ENCODE results near the gene C2CD4C. TPM values are rescaled to one million over a fixed set of nuclear protein-coding genes. Genes with fewer than 3 reads are reported as not detected.
"Not testable (repeated sequence)": the region's sequence is repeated elsewhere in the genome, so short reads cannot be mapped to it uniquely, and the experiment has no call there.

C2CD4C gene
- total RNA-seq, 2 experiments from 2014 or later: 0.10 to 0.12 TPM

GRCh38 chr19:435056-435706, 26.2 kb upstream of the C2CD4C start:
- DNase-seq: no peak
- peaks cover 2% of the 10 kb centered on the region for H3K27me3 Mint-ChIP-seq (ENCODE audit: low read depth)
- CTCF ChIA-PET: no interaction called here
- H3K4me3 Mint-ChIP-seq: no peak overlapping the region
- H3K9me3 Mint-ChIP-seq: peaks cover 3% of the 10 kb centered on the region
- no peaks in the 10 kb centered on the region for H3K36me3 Mint-ChIP-seq (ENCODE audit: low read depth)
- no peak overlapping the region for H3K27ac Mint-ChIP-seq
- H3K4me1 Mint-ChIP-seq (ENCODE audit: low read depth): no peaks in the 10 kb centered on the region
- intact Hi-C loops (cut with micrococcal nuclease): no loop called here

- H3K27ac Mint-ChIP-seq: no peak overlapping the region
- intact Hi-C loops (cut with micrococcal nuclease): no loop called here
- H3K4me3 Mint-ChIP-seq: no peak overlapping the region
- CTCF ChIA-PET: no interaction called here
- no peaks in the 10 kb centered on the region for H3K4me1 Mint-ChIP-seq (ENCODE audit: low read depth)
- DNase-seq: no peak
- H3K27me3 Mint-ChIP-seq (ENCODE audit: low read depth): no peaks in the 10 kb centered on the region
- H3K9me3 Mint-ChIP-seq: peaks cover 3% of the 10 kb centered on the region
- H3K36me3 Mint-ChIP-seq (ENCODE audit: low read depth): no peaks in the 10 kb centered on the region
Observed at GRCh38 chr19:434152-434960, 25.4 kb upstream of the C2CD4C start.

GRCh38 chr19:430701-431100, 21.8 kb upstream of the C2CD4C start:
- H3K27ac Mint-ChIP-seq: no peak overlapping the region
- no peak for DNase-seq
- no peaks in the 10 kb centered on the region for H3K4me1 Mint-ChIP-seq (ENCODE audit: low read depth)
- no peaks in the 10 kb centered on the region for H3K36me3 Mint-ChIP-seq (ENCODE audit: low read depth)
- intact Hi-C loops (cut with micrococcal nuclease): no loop called here
- no peak overlapping the region for H3K4me3 Mint-ChIP-seq
- H3K27me3 Mint-ChIP-seq (ENCODE audit: low read depth): no peaks in the 10 kb centered on the region
- peaks cover 3% of the 10 kb centered on the region for H3K9me3 Mint-ChIP-seq
- CTCF ChIA-PET: no interaction called here

GRCh38 chr19:428149-428548, 19.2 kb upstream of the C2CD4C start:
- intact Hi-C loops (cut with micrococcal nuclease): no loop called here
- Mint-ChIP-seq H3K4me1 (ENCODE audit: low read depth) (no peaks in the 10 kb centered on the region), H3K36me3 (ENCODE audit: low read depth) (no peaks in the 10 kb centered on the region), H3K9me3 (peaks cover 3% of the 10 kb centered on the region), H3K27me3 (ENCODE audit: low read depth) (no peaks in the 10 kb centered on the region), H3K4me3 (no peak overlapping the region), H3K27ac (no peak overlapping the region)
- DNase-seq: no peak
- CTCF ChIA-PET: no interaction called here

GRCh38 chr19:427675-428074, 18.7 kb upstream of the C2CD4C start:
- H3K9me3 Mint-ChIP-seq; H3K4me3 Mint-ChIP-seq; intact Hi-C loops (cut with micrococcal nuclease); H3K27me3 Mint-ChIP-seq (ENCODE audit: low read depth); CTCF ChIA-PET; H3K27ac Mint-ChIP-seq; DNase-seq; H3K4me1 Mint-ChIP-seq (ENCODE audit: low read depth); H3K36me3 Mint-ChIP-seq (ENCODE audit: low read depth): not testable (repeated sequence)

GRCh38 chr19:426725-427445, 17.9 kb upstream of the C2CD4C start:
- Mint-ChIP-seq H3K4me1 (ENCODE audit: low read depth) (no peaks in the 10 kb centered on the region), H3K27ac (no peak overlapping the region), H3K9me3 (peaks cover 3% of the 10 kb centered on the region), H3K36me3 (ENCODE audit: low read depth) (no peaks in the 10 kb centered on the region), H3K27me3 (ENCODE audit: low read depth) (no peaks in the 10 kb centered on the region), H3K4me3 (no peak overlapping the region)
- intact Hi-C loops (cut with micrococcal nuclease): no loop called here
- CTCF ChIA-PET: no interaction called here
- no peak for DNase-seq

- CTCF ChIA-PET: no interaction called here
- no peaks in the 10 kb centered on the region for H3K27me3 Mint-ChIP-seq (ENCODE audit: low read depth)
- H3K27ac Mint-ChIP-seq: no peak overlapping the region
- H3K36me3 Mint-ChIP-seq (ENCODE audit: low read depth): no peaks in the 10 kb centered on the region
- H3K9me3 Mint-ChIP-seq: no peaks in the 10 kb centered on the region
- intact Hi-C loops (cut with micrococcal nuclease): no loop called here
- H3K4me3 Mint-ChIP-seq: no peak overlapping the region
- DNase-seq: no peak
- no peaks in the 10 kb centered on the region for H3K4me1 Mint-ChIP-seq (ENCODE audit: low read depth)
Observed at GRCh38 chr19:425056-425455, 16.1 kb upstream of the C2CD4C start.

GRCh38 chr19:424546-424945, 15.6 kb upstream of the C2CD4C start:
- no peaks in the 10 kb centered on the region for H3K27me3 Mint-ChIP-seq (ENCODE audit: low read depth)
- DNase-seq: no peak
- H3K27ac Mint-ChIP-seq: no peak overlapping the region
- intact Hi-C loops (cut with micrococcal nuclease): no loop called here
- no peaks in the 10 kb centered on the region for H3K36me3 Mint-ChIP-seq (ENCODE audit: low read depth)
- CTCF ChIA-PET: no interaction called here
- H3K9me3 Mint-ChIP-seq: no peaks in the 10 kb centered on the region
- no peak overlapping the region for H3K4me3 Mint-ChIP-seq
- no peaks in the 10 kb centered on the region for H3K4me1 Mint-ChIP-seq (ENCODE audit: low read depth)

- no peak for DNase-seq
- CTCF ChIA-PET: no interaction called here
- Mint-ChIP-seq H3K27ac (no peak overlapping the region), H3K4me3 (no peak overlapping the region), H3K36me3 (ENCODE audit: low read depth) (no peaks in the 10 kb centered on the region), H3K27me3 (ENCODE audit: low read depth) (no peaks in the 10 kb centered on the region), H3K9me3 (no peaks in the 10 kb centered on the region), H3K4me1 (ENCODE audit: low read depth) (no peaks in the 10 kb centered on the region)
- intact Hi-C loops (cut with micrococcal nuclease): no loop called here
Observed at GRCh38 chr19:423691-424466, 14.9 kb upstream of the C2CD4C start.

GRCh38 chr19:422917-423226, 13.9 kb upstream of the C2CD4C start:
- not testable (repeated sequence) for H3K4me3 Mint-ChIP-seq; H3K27me3 Mint-ChIP-seq (ENCODE audit: low read depth); H3K9me3 Mint-ChIP-seq

GRCh38 chr19:422213-422916, 13.4 kb upstream of the C2CD4C start:
- intact Hi-C loops (cut with micrococcal nuclease): no loop called here
- no peak for DNase-seq
- CTCF ChIA-PET: no interaction called here
- H3K4me3 Mint-ChIP-seq: no peak overlapping the region
- H3K27me3 Mint-ChIP-seq (ENCODE audit: low read depth): no peaks in the 10 kb centered on the region
- no peak overlapping the region for H3K27ac Mint-ChIP-seq
- H3K9me3 Mint-ChIP-seq: no peaks in the 10 kb centered on the region
- no peaks in the 10 kb centered on the region for H3K4me1 Mint-ChIP-seq (ENCODE audit: low read depth)
- no peaks in the 10 kb centered on the region for H3K36me3 Mint-ChIP-seq (ENCODE audit: low read depth)

More at GRCh38 chr19:422917-423226, 13.9 kb upstream of the C2CD4C start:
- CTCF ChIA-PET; H3K27ac Mint-ChIP-seq; H3K4me1 Mint-ChIP-seq (ENCODE audit: low read depth); H3K36me3 Mint-ChIP-seq (ENCODE audit: low read depth); DNase-seq; intact Hi-C loops (cut with micrococcal nuclease): not testable (repeated sequence)
